ENCODE data around the gene ROMO1.
A peak's percentile ranks its signal among the peaks of the same experiment; 100 is the strongest.
"Not testable (repeated sequence)": the region's sequence is repeated elsewhere in the genome, so short reads cannot be mapped to it uniquely, and the experiment has no call there.

The ROMO1 gene

GRCh38 chr20:35720165-35721123, 21.2 kb downstream of the ROMO1 start:
- H3K27me3 ChIP-seq (ENCODE audit: insufficient read depth, low read depth): no peaks in the 10 kb centered on the region
- H2AFZ ChIP-seq (ENCODE audit: low read depth): no peak overlapping the region
- peaks cover 72% of the 10 kb centered on the region; the same call in 1 of the 2 replicates for H3K36me3 ChIP-seq (ENCODE audit: insufficient read depth)
- peaks cover 44% of the 10 kb centered on the region for H4K20me1 ChIP-seq (ENCODE audit: insufficient read depth)
- H3K9ac ChIP-seq: no peak overlapping the region
- 0 out of 2 replicates have a peak overlapping the region, but pooled peaks have one; percentile 2 for H3K27ac ChIP-seq
- H3K79me2 ChIP-seq (ENCODE audit: insufficient read depth, low read depth): peaks cover 97% of the 10 kb centered on the region
- no peak for TF ChIP-seq CTCF (conservative IDR thresholded peaks at IDR 0.05; ENCODE audit: low read depth, low read length)
- no peak overlapping the region for H3K4me3 ChIP-seq (IDR thresholded peaks at IDR 0.05; ENCODE audit: insufficient read depth, low read depth, low read length)
- peaks cover 7% of the 10 kb centered on the region for H3K4me1 ChIP-seq (ENCODE audit: low read depth, poor library complexity, severe bottlenecking)
- H3K4me2 ChIP-seq: no peak overlapping the region

GRCh38 chr20:35721219-35721618, 22.0 kb downstream of the ROMO1 start:
- H3K27me3 ChIP-seq (ENCODE audit: insufficient read depth, low read depth): no peaks in the 10 kb centered on the region
- H3K4me2 ChIP-seq: no peak overlapping the region
- no peak overlapping the region for H3K27ac ChIP-seq
- no peak for TF ChIP-seq CTCF (conservative IDR thresholded peaks at IDR 0.05; ENCODE audit: low read depth, low read length)
- H3K4me3 ChIP-seq (IDR thresholded peaks at IDR 0.05; ENCODE audit: insufficient read depth, low read depth, low read length): no peak overlapping the region
- peaks cover 71% of the 10 kb centered on the region; the same call in 1 of the 2 replicates for H3K36me3 ChIP-seq (ENCODE audit: insufficient read depth)
- H3K79me2 ChIP-seq (ENCODE audit: insufficient read depth, low read depth): peaks cover 98% of the 10 kb centered on the region
- H3K4me1 ChIP-seq (ENCODE audit: low read depth, poor library complexity, severe bottlenecking): peaks cover 15% of the 10 kb centered on the region
- H4K20me1 ChIP-seq (ENCODE audit: insufficient read depth): peaks cover 48% of the 10 kb centered on the region
- no peak overlapping the region for H2AFZ ChIP-seq (ENCODE audit: low read depth)
- no peak overlapping the region for H3K9ac ChIP-seq

DNA sequence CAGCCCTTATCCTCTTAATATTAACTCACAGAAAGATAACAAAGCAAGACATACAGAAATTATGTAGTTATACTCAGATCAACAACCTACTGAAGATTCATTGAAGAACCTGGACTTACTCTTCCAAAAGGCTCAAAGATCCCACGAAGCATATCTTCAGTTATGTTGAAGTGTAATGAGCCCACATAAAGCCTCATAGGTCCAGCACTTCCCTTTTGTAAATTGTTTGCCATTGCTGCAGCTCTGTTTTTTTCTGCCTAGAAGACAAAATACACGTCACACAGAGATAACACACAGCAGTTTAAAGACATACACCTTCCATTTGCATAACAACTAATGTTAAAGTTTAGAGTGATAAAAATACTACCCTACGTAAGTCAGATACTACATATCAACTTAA, 22.4 kb downstream of the ROMO1 start:
- Histone ChIP-seq H3K4me1 (ENCODE audit: low read depth, poor library complexity, severe bottlenecking) (peaks cover 19% of the 10 kb centered on the region), H3K79me2 (ENCODE audit: insufficient read depth, low read depth) (peaks cover 98% of the 10 kb centered on the region), H3K4me3 (IDR thresholded peaks at IDR 0.05; ENCODE audit: insufficient read depth, low read depth, low read length) (no peak overlapping the region), H3K9ac (no peak overlapping the region), H4K20me1 (ENCODE audit: insufficient read depth) (peaks cover 52% of the 10 kb centered on the region), H3K27me3 (ENCODE audit: insufficient read depth, low read depth) (no peaks in the 10 kb centered on the region), H3K36me3 (ENCODE audit: insufficient read depth) (peaks cover 71% of the 10 kb centered on the region), H3K4me2 (no peak overlapping the region), H3K27ac (no peak overlapping the region), H2AFZ (ENCODE audit: low read depth) (no peak overlapping the region)
- TF ChIP-seq CTCF (conservative IDR thresholded peaks at IDR 0.05; ENCODE audit: low read depth, low read length): no peak

- H2AFZ ChIP-seq (ENCODE audit: low read depth); H3K27ac ChIP-seq; H3K4me3 ChIP-seq (IDR thresholded peaks at IDR 0.05; ENCODE audit: insufficient read depth, low read depth, low read length); H3K9ac ChIP-seq; H3K4me2 ChIP-seq; H3K27me3 ChIP-seq (ENCODE audit: insufficient read depth, low read depth): not testable (repeated sequence)
- H3K36me3 ChIP-seq (ENCODE audit: insufficient read depth): peaks cover 79% of the 10 kb centered on the region
- H3K4me1 ChIP-seq (ENCODE audit: low read depth, poor library complexity, severe bottlenecking): peaks cover 20% of the 10 kb centered on the region
- peaks cover 98% of the 10 kb centered on the region for H3K79me2 ChIP-seq (ENCODE audit: insufficient read depth, low read depth)
- H4K20me1 ChIP-seq (ENCODE audit: insufficient read depth): peaks cover 51% of the 10 kb centered on the region
These were observed 24.1 kb downstream of the ROMO1 start for GRCh38 chr20:35723275-35723639.

DNA sequence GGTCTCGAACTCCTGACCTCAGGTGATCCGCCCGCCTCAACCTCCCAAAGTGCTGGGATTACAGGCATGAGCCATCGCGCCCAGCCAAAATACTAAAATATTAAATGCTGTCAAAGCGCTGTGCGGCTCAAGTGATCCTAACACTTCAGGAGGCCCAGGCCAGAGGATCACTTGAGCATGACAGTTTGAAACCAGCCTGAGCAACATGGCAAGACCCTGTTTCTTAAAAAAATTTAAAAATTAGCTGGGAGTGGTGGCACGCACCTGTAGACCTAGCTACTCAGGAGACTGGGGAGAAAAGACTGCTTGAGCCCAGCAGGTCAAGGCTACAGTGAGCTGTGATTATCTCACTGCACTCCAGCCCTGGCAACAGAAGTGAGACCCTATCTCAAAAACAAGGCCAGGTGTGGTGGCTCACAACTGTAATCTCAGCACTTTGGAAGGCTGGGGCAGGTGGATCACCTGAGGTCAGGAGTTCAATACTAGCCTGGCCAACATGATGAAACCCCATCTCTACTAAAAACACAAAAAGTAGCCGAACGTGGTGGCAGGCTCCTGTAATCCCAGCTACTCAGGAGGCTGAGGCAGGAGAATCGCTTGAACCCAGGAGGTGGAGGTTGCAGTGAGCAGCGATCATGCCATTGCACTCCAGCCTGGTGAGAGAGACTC, 24.6 kb downstream of the ROMO1 start:
- Histone ChIP-seq H3K79me2 (ENCODE audit: insufficient read depth, low read depth) (peaks cover 98% of the 10 kb centered on the region), H3K36me3 (ENCODE audit: insufficient read depth) (peaks cover 82% of the 10 kb centered on the region), H3K4me1 (ENCODE audit: low read depth, poor library complexity, severe bottlenecking) (peaks cover 20% of the 10 kb centered on the region), H4K20me1 (ENCODE audit: insufficient read depth) (peaks cover 53% of the 10 kb centered on the region)
- H3K4me2 ChIP-seq; H3K4me3 ChIP-seq (IDR thresholded peaks at IDR 0.05; ENCODE audit: insufficient read depth, low read depth, low read length); H2AFZ ChIP-seq (ENCODE audit: low read depth); H3K27me3 ChIP-seq (ENCODE audit: insufficient read depth, low read depth); H3K27ac ChIP-seq; H3K9ac ChIP-seq: not testable (repeated sequence)

Measured in KMS-11 (cell line).